HG03565 (cell line): ENCODE results near the gene ARSA.
"Not testable (repeated sequence)": the region's sequence is repeated elsewhere in the genome, so short reads cannot be mapped to it uniquely, and the experiment has no call there.

ENCODE experiments used
- ATAC-seq: cut with Tn5 transposase; IDR thresholded peaks from one replicate; pipeline ENCODE4 v1.9.1; 2021; ENCODE audit warnings: mild to moderate bottlenecking, moderate library complexity; ENCODE audit not compliant: unreplicated experiment

Gene ARSA

GRCh38 chr22:50656122-50657070 lies 28.4 kb upstream of the ARSA start:
- no peak for ATAC-seq

- not testable (repeated sequence) for ATAC-seq
Observed at GRCh38 chr22:50654664-50655063, 26.7 kb upstream of the ARSA start.

- ATAC-seq, result no peak
Observed at GRCh38 chr22:50653256-50653655, 25.3 kb upstream of the ARSA start.

- ATAC-seq, result not testable (repeated sequence)
Observed at GRCh38 chr22:50643821-50644101, 15.8 kb upstream of the ARSA start.

- ATAC-seq, result not testable (repeated sequence)
Observed at GRCh38 chr22:50643021-50643820, 15.3 kb upstream of the ARSA start.

GRCh38 chr22:50641696-50642607 lies 14.0 kb upstream of the ARSA start:
- no peak for ATAC-seq

- no peak for ATAC-seq
Observed at GRCh38 chr22:50640857-50641647, 13.1 kb upstream of the ARSA start.

- not testable (repeated sequence) for ATAC-seq
Observed at GRCh38 chr22:50640296-50640695, 12.3 kb upstream of the ARSA start.

GRCh38 chr22:50635591-50635990 lies 7.6 kb upstream of the ARSA start:
- no peak for ATAC-seq

GRCh38 chr22:50633771-50634170 lies 5.8 kb upstream of the ARSA start:
- ATAC-seq, result no peak

- no peak for ATAC-seq
Observed at GRCh38 chr22:50633086-50633485, 5.1 kb upstream of the ARSA start.

GRCh38 chr22:50630376-50630775 lies 2.4 kb upstream of the ARSA start:
- ATAC-seq, result no peak

- no peak for ATAC-seq
Observed at GRCh38 chr22:50628543-50629134, 687 bp upstream of the ARSA start.

GRCh38 chr22:50626850-50627641 lies 906 bp downstream of the ARSA start:
- ATAC-seq, result no peak

GRCh38 chr22:50626314-50626849 lies 1.6 kb downstream of the ARSA start:
- ATAC-seq, result no peak

GRCh38 chr22:50625568-50626313 lies 2.2 kb downstream of the ARSA start:
- ATAC-seq, result no peak

- ATAC-seq, result no peak
Observed at GRCh38 chr22:50625131-50625567, 2.8 kb downstream of the ARSA start.
